ENCODE measurements around the gene DUSP14. TPM values are rescaled to one million over a fixed set of nuclear protein-coding genes. Genes with fewer than 3 reads are reported as not detected.

Gene DUSP14
- polyA plus RNA-seq, 1 of the 3 experiments (the other 2 are of a cell fraction): 85.8 TPM

DNA sequence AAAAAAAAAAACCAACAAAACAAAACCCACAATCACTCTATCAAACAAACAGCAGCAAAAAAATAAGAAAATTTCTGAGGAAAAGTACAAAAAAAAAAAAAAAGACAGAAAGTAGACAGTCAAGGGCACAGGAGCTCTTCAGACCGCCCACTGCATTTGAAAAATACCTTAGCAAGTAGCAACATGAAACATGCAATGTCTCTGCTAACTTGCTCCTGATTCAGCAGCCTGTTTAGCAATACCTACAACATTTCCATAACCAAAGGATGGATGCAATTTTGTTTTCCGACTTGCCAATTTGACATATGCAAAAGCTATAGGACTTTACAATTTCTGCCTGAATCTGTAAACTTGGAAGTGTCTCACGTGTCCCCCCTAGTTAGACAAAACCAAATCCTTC is 62.1 kb downstream of the DUSP14 start:
- Histone ChIP-seq H3K79me2 (ENCODE audit: insufficient read depth) (peaks cover 21% of the 10 kb centered on the region; the same call in 1 of the 2 replicates), H3K27ac (ENCODE audit: low read depth in 2 of 2, low read length in 1 of 2) (no peak overlapping the region), H3K4me2 (no peak overlapping the region), H3K27me3 (ENCODE audit: insufficient read depth) (no peaks in the 10 kb centered on the region), H3K9ac (no peak overlapping the region), H3K4me3 (ENCODE audit: low read depth in 2 of 2, low read length in 1 of 2) (no peak overlapping the region), H3K36me3 (replicated peaks in 1 of 2; ENCODE audit: control insufficient read depth in 1 of 2, insufficient read depth in 2 of 2, low read length in 1 of 2) (peaks cover 31 to 45% of the 10 kb centered on the region in 2 experiments), H3K9me2 (no peaks in the 10 kb centered on the region), H2AFZ (ENCODE audit: low read depth) (no peak overlapping the region), H3K4me1 (ENCODE audit: control insufficient read depth in 1 of 2, insufficient read depth in 2 of 2, low read depth in 1 of 2, low read length in 1 of 2) (no peaks in the 10 kb centered on the region; a peak in 2 of 4 replicates), H3K9me3 (no peaks in the 10 kb centered on the region), H4K20me1 (ENCODE audit: insufficient read depth) (no peaks in the 10 kb centered on the region; the same call in 1 of the 2 replicates), H3F3A (replicated peaks; ENCODE audit: insufficient read depth) (no peaks in the 10 kb centered on the region)
- DNase-seq: no peak
- TF ChIP-seq POLR2AphosphoS5 (IDR thresholded peaks at IDR 0.05; ENCODE audit: low read depth, low read length): no peak
- TF ChIP-seq MXI1 (IDR thresholded peaks at IDR 0.05; ENCODE audit: low read depth, low read length): no peak
- no peak for TF ChIP-seq GABPA (IDR thresholded peaks at IDR 0.05; ENCODE audit: low read depth)
- TF ChIP-seq, protein P1, sequence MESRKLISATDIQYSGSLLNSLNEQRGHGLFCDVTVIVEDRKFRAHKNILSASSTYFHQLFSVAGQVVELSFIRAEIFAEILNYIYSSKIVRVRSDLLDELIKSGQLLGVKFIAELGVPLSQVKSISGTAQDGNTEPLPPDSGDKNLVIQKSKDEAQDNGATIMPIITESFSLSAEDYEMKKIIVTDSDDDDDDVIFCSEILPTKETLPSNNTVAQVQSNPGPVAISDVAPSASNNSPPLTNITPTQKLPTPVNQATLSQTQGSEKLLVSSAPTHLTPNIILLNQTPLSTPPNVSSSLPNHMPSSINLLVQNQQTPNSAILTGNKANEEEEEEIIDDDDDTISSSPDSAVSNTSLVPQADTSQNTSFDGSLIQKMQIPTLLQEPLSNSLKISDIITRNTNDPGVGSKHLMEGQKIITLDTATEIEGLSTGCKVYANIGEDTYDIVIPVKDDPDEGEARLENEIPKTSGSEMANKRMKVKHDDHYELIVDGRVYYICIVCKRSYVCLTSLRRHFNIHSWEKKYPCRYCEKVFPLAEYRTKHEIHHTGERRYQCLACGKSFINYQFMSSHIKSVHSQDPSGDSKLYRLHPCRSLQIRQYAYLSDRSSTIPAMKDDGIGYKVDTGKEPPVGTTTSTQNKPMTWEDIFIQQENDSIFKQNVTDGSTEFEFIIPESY (IDR thresholded peaks at IDR 0.05; ENCODE audit: borderline replicate concordance, low read depth): no peak
- TF ChIP-seq YY1 (IDR thresholded peaks at IDR 0.05; ENCODE audit: low read depth): no peak
- no peak for TF ChIP-seq FOXM1 (IDR thresholded peaks at IDR 0.05; ENCODE audit: low read depth)
- no peak for TF ChIP-seq TAF1 (IDR thresholded peaks at IDR 0.05; ENCODE audit: borderline replicate concordance, low read depth, low read length)
- no peak for TF ChIP-seq EP300 (IDR thresholded peaks at IDR 0.05; ENCODE audit: borderline replicate concordance in 1 of 2, low read depth in 1 of 2, low read length in 1 of 2)
- TF ChIP-seq RFX5 (IDR thresholded peaks at IDR 0.05; ENCODE audit: low read length): no peak
- TF ChIP-seq CHD2 (IDR thresholded peaks at IDR 0.05; ENCODE audit: low read length, partially characterized antibody): no peak
- TF ChIP-seq TEAD4 (IDR thresholded peaks at IDR 0.05; ENCODE audit: borderline replicate concordance, insufficient read depth): no peak
- no peak for TF ChIP-seq FOSL2 (IDR thresholded peaks at IDR 0.05; ENCODE audit: borderline replicate concordance, low read depth)
- TF ChIP-seq, protein P2, sequence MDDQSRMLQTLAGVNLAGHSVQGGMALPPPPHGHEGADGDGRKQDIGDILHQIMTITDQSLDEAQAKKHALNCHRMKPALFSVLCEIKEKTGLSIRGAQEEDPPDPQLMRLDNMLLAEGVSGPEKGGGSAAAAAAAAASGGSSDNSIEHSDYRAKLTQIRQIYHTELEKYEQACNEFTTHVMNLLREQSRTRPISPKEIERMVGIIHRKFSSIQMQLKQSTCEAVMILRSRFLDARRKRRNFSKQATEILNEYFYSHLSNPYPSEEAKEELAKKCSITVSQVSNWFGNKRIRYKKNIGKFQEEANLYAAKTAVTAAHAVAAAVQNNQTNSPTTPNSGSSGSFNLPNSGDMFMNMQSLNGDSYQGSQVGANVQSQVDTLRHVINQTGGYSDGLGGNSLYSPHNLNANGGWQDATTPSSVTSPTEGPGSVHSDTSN (IDR thresholded peaks at IDR 0.05): no peak
- ChIA-PET POLR2A (no interaction called here), CTCF (interaction anchor here (1.2 to 2.4 kb wide), 4 partner anchors 10 to 24 kb away, joined by 3 to 8 read pairs (median 6); no protein-coding TSS in a partner anchor)
- WGBS (ENCODE audit: low lambda C conversion rate): 99% methylated on average over 3 of the region's 3 CpGs

DNA sequence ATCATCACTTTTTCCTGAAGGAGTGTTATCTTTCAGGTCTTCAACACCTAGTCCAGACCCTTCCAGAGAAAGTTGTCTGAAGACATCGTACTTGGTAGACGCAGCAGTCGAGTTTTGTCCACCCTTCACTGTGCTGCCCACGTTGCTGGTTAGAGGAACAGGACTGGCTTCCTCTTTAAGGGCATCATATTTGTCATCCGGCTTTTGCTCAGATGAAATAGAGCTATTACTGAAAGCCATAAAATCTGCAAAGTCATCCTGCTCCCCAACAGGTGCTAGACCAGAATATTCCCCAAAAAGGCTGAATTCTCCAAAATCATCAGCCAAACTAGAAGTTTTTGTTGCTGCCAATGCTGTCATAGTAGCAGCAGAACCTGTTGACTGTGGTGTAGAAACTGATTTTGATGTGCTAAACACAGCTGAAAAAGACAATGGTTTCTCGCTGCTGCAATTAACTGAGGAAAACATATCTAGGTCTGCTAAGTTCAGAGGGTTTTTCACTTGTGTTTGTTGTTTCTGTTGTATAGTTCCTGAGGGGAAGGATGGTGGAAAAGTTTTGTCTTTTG is 63.8 kb downstream of the DUSP14 start:
- POLR2A ChIA-PET: interaction anchor here (0.5 kb wide), 1 partner anchor 37 kb away, joined by 3 read pairs; no protein-coding TSS in a partner anchor
- TF ChIP-seq SIN3A (IDR thresholded peaks at IDR 0.05; ENCODE audit: borderline replicate concordance, low read depth, low read length): no peak
- TF ChIP-seq TCF12 (IDR thresholded peaks at IDR 0.05): no peak
- TF ChIP-seq, protein P3, sequence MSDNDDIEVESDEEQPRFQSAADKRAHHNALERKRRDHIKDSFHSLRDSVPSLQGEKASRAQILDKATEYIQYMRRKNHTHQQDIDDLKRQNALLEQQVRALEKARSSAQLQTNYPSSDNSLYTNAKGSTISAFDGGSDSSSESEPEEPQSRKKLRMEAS (IDR thresholded peaks at IDR 0.05; ENCODE audit: low read depth): no peak
- no peak for TF ChIP-seq EP300 (IDR thresholded peaks at IDR 0.05; ENCODE audit: borderline replicate concordance in 1 of 2, low read depth in 1 of 2, low read length in 1 of 2)
- TF ChIP-seq, protein P1 (IDR thresholded peaks at IDR 0.05; ENCODE audit: borderline replicate concordance, low read depth): no peak
- TF ChIP-seq JUND (IDR thresholded peaks at IDR 0.05): no peak
- TF ChIP-seq RFX5 (IDR thresholded peaks at IDR 0.05; ENCODE audit: low read length): no peak
- no peak for TF ChIP-seq NFIC (IDR thresholded peaks at IDR 0.05; ENCODE audit: borderline replicate concordance)
- TF ChIP-seq FOXM1 (IDR thresholded peaks at IDR 0.05; ENCODE audit: low read depth): no peak
- no peak for TF ChIP-seq POLR2AphosphoS5 (IDR thresholded peaks at IDR 0.05; ENCODE audit: low read depth, low read length)
- TF ChIP-seq EZH2phosphoT487 (IDR thresholded peaks at IDR 0.05; ENCODE audit: borderline replicate concordance, low read depth): no peak
- TF ChIP-seq YY1 (IDR thresholded peaks at IDR 0.05; ENCODE audit: low read depth): no peak
- TF ChIP-seq, protein P2 (IDR thresholded peaks at IDR 0.05): no peak
- TF ChIP-seq ELF1 (IDR thresholded peaks at IDR 0.05): no peak
- no peak for TF ChIP-seq NRF1 (IDR thresholded peaks at IDR 0.05; ENCODE audit: low read depth, low read length)

More for the DNA sequence above, 63.8 kb downstream of the DUSP14 start:
- Histone ChIP-seq H4K20me1 (ENCODE audit: insufficient read depth) (no peaks in the 10 kb centered on the region), H3K27me3 (ENCODE audit: insufficient read depth) (no peaks in the 10 kb centered on the region), H3K27ac (ENCODE audit: low read depth in 2 of 2, low read length in 1 of 2) (no peak overlapping the region), H3F3A (replicated peaks; ENCODE audit: insufficient read depth) (no peaks in the 10 kb centered on the region), H2AFZ (ENCODE audit: low read depth) (no peak overlapping the region), H3K79me2 (ENCODE audit: insufficient read depth) (peaks cover 19% of the 10 kb centered on the region; the same call in 1 of the 2 replicates), H3K36me3 (replicated peaks in 1 of 2; ENCODE audit: control insufficient read depth in 1 of 2, insufficient read depth in 2 of 2, low read length in 1 of 2) (peaks cover 45 to 60% of the 10 kb centered on the region in 2 experiments), H3K9me3 (no peaks in the 10 kb centered on the region), H3K4me1 (ENCODE audit: control insufficient read depth in 1 of 2, insufficient read depth in 2 of 2, low read depth in 1 of 2, low read length in 1 of 2) (no peaks in the 10 kb centered on the region), H3K9ac (no peak overlapping the region), H3K9me2 (no peaks in the 10 kb centered on the region), H3K4me3 (ENCODE audit: low read depth in 2 of 2, low read length in 1 of 2) (no peak overlapping the region), H3K4me2 (no peak overlapping the region)
- DNase-seq: no peak
- WGBS (ENCODE audit: low lambda C conversion rate): 100% methylated on average over 6 of the region's 6 CpGs
- CTCF ChIA-PET: interaction anchor here (0.9 to 7.0 kb wide), 8 partner anchors 8 to 263 kb away, joined by 3 to 29 read pairs (median 4); no protein-coding TSS in a partner anchor
